PFSK-1 (cell line): ENCODE data around the gene PPM1J.
A peak's percentile ranks its signal among the peaks of the same experiment; 100 is the strongest.

Experiments used
- POLR2AphosphoS5 ChIP-seq: IDR thresholded peaks from 2 replicates; pipeline ENCODE4 v1.6.1; 2012; ENCODE audit warnings: low read depth, mild to moderate bottlenecking, control low read depth, low read length, moderate library complexity
- REST ChIP-seq, 2 experiments: IDR thresholded peaks; 2 replicates each; pipeline versions ENCODE4 v1.6.1 to v1.8.0; 2011 to 2012; ENCODE audit warnings: low read depth in 2 of 2, low read length in 2 of 2, control low read depth in 1 of 2, inconsistent platforms in 1 of 2, mild to moderate bottlenecking in 1 of 2, moderate library complexity in 1 of 2; ENCODE audit not compliant: insufficient read depth in 1 of 2
- SIN3A ChIP-seq: IDR thresholded peaks from 2 replicates; pipeline ENCODE4 v1.6.1; 2012; ENCODE audit warnings: mild to moderate bottlenecking, low read length, moderate library complexity, borderline replicate concordance; ENCODE audit not compliant: insufficient read depth
- TAF1 ChIP-seq: IDR thresholded peaks from 2 replicates; pipeline ENCODE4 v1.6.1; 2012; ENCODE audit warnings: low read length, control low read depth, borderline replicate concordance; ENCODE audit not compliant: insufficient read depth

GRCh38 chr1:112704934-112705627 lies 10.1 kb downstream of the PPM1J start:
- TF ChIP-seq SIN3A (peak; percentile 86; the same call in 1 of the 2 replicates), POLR2AphosphoS5 (peak; percentile 96), REST (IDR thresholded peaks at IDR 0.05; ENCODE audit: insufficient read depth in 1 of 2, low read depth in 2 of 2, low read length in 2 of 2) (0 out of 4 replicates have a peak, but pooled peaks of 1 of the 2 experiments have one; percentile 5), TAF1 (peak; percentile 98)
